Heart left ventricle (tissue), 13 donors: ENCODE data around the gene MTPN.

ENCODE experiments used
- POLR2A ChIP-seq, 2 donors: fragments of 450-650 bp; IDR thresholded peaks; one replicate each; pipeline ENCODE4 v1.6.1; 2017; ENCODE audit warnings: antibody characterized with exemption in 2 of 2, mild to moderate bottlenecking in 2 of 2, moderate library complexity in 2 of 2
- TF ChIP-seq, protein P1 (sequence below), 12 donors: fragments of 200-600 bp; sonication (generic) in 4 of 12; IDR thresholded peaks; one replicate each; pipeline versions ENCODE4 v1.5.0 to v1.8.0; 2018 to 2022; ENCODE audit warnings: antibody characterized with exemption in 12 of 12, mild to moderate bottlenecking in 5 of 12
- donor health status: ischemic (EF 13 %, LVEDD 7.1; RV severe dilation, severe dysfunction).
- donor health status: DM: no; HTN: yes; CAD: no.
- donor health status: DM: no; HTN: no; CAD: no.
- donor health status: ischemic (EF 25% LVEDD 6.9; RV normal size, moderate dysfunction).
- donor health status: ischemic (EF 25% LVEDD 5.7; RV mildly dilated, moderate dysfunction).
- donor health status: ischemic (EF 35%, LVEDD 5.7; RV mildly dilated, moderate dysfunction).
- donor health status: nonischemic (EF 11% LVEDD 7.7; RV severe dilation, severe dysfunction).
- donor health status: DM: yes; HTN: yes; CAD: no.
- donor health status: PGD.
- donor health status: ischemic (EF 29% LVEDD 5.4; RV normal size, mild dysfunction).
- donor health status: nonischemic (EF 23%, LVEDD 6.1; RV moderate dilation, normal function).

DNA sequence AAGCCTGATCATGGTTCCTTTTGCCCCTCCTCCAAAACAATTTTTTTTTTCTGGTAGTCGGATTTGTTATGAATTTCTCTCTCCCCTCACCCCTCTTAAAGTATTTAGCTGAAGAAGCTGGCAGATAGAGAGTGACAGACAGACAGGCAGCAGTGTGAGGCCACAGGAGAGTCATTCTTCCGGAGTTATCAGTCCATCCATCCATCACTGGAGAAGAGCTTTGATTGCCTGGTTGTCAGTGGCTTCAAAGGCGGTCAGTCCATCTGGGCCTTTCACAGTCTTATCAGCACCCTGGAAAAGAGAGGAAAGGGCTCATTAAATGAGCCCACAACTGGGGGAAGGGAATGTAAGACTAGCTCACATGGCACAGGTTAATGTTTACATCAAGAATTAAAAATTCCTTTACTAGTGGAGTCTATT is 47.4 kb downstream of the MTPN start:
- TF ChIP-seq, protein P1, sequence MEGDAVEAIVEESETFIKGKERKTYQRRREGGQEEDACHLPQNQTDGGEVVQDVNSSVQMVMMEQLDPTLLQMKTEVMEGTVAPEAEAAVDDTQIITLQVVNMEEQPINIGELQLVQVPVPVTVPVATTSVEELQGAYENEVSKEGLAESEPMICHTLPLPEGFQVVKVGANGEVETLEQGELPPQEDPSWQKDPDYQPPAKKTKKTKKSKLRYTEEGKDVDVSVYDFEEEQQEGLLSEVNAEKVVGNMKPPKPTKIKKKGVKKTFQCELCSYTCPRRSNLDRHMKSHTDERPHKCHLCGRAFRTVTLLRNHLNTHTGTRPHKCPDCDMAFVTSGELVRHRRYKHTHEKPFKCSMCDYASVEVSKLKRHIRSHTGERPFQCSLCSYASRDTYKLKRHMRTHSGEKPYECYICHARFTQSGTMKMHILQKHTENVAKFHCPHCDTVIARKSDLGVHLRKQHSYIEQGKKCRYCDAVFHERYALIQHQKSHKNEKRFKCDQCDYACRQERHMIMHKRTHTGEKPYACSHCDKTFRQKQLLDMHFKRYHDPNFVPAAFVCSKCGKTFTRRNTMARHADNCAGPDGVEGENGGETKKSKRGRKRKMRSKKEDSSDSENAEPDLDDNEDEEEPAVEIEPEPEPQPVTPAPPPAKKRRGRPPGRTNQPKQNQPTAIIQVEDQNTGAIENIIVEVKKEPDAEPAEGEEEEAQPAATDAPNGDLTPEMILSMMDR (IDR thresholded peaks at IDR 0.05), result no peak
- no peak for TF ChIP-seq POLR2A (IDR thresholded peaks at IDR 0.05)
